ENCODE measurements around the gene SDF2. TPM values are rescaled to one million over a fixed set of nuclear protein-coding genes. Genes with fewer than 3 reads are reported as not detected.
A peak's percentile ranks its signal among the peaks of the same experiment; 100 is the strongest.

Gene SDF2, protein sequence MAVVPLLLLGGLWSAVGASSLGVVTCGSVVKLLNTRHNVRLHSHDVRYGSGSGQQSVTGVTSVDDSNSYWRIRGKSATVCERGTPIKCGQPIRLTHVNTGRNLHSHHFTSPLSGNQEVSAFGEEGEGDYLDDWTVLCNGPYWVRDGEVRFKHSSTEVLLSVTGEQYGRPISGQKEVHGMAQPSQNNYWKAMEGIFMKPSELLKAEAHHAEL
- total RNA-seq (10 to 100 TPM; 25.3 to 45.8 (median 43.9) TPM), total RNA-seq (24.6 to 44.6 (median 33.2) reads per million in 29 experiments)
- total RNA-seq (2013): 52.9 TPM

DNA sequence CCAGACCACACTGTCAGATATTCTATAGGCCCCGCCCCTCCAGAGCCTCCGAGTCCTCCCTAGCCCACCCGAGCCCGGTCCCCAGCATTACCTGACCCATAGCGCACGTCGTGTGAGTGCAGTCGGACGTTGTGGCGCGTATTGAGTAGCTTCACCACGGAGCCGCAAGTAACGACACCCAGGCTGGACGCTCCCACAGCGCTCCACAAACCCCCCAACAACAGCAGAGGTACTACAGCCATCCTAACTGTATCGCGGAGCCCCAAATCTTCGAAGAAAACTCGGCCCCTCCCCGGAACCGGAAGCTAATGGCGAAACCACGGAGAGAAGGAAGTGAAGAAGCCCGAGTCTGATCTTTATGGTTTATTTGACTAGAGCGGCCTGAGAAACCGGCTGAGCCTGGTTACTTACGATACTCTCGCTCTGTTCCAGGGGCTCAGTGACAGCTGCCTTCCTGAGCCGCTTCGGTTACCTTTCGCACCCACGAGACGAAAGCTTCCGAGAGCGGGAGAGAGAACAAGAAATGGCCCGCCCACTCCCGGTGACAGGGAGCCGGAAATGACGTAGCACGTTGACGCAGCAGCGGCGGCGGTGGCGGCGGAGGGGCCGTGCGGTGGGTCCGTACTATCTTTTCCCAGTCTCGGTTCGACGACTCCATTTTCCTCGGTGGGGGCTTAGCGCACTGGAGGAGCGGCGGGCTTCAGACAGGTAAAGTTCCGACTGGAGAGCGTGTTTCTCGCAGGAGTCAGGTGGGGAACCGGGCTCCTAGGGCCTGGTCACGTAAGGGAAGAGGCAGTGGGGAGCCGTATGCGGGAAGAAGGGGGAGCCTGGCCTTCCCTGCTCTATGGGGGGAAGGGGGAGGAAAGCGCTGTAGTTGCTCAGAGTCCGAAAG lies at the start of gene SDF2, which contains the start of gene SUPT6H:
Gene SDF2, minus strand, starts transcription at position 272 of the 892 bp plus-strand sequence. Its CDS starts 30 bp downstream, at position 242.
Gene SUPT6H, plus strand, starts transcription at position 571 of the 892 bp plus-strand sequence. CDS start 11,197 bp downstream, outside the sequence.
- ChIA-PET POLR2A (interaction anchor here (0.6 to 1.8 kb wide), 15 partner anchors 9 to 1166 kb away, joined by 3 to 15 read pairs (median 4); partner anchors contain the start of genes BLTP2 (in 1 of the 2), IFT20 (in 1 of the 2), RPL23A (in 1 of the 2) and TNFAIP1 (in 1 of the 2)), CTCF (interaction anchor here (0.5 to 3.7 kb wide), 14 partner anchors 9 to 768 kb away, joined by 3 to 63 read pairs (median 3); partner anchors contain the start of genes BLTP2 (in 1 of the 2), PHF12 (in 1 of the 2) and RPL23A (in 1 of the 2))
- ATAC-seq (replicated peaks in 1 of 4) (peak; percentile 88 to 89 (median 88)), DNase-seq (peak; percentile 88 to 98 (median 94))
- 0% methylated on average over 55 of the region's 66 CpGs for WGBS (ENCODE audit: insufficient coverage)
- H3K9me3 Mint-ChIP-seq: no peaks in the 10 kb centered on the region
- no peaks in the 10 kb centered on the region for H3K27me3 Mint-ChIP-seq
- H3K4me3 Mint-ChIP-seq: peak within 1 kb of the TSS; percentile 93 to 100 (median 98)
- Histone ChIP-seq H3K4me3 (ENCODE audit: control insufficient read depth in 1 of 2, extremely low read depth in 1 of 2, low read length in 1 of 2) (peak within 1 kb of the TSS; percentile 80 to 88), H3K9me3 (no peaks in the 10 kb centered on the region), H3K27me3 (replicated peaks in 1 of 2; ENCODE audit: control insufficient read depth in 2 of 2, extremely low read depth in 1 of 2, insufficient read depth in 2 of 2, low read length in 1 of 2) (no peaks in the 10 kb centered on the region), H3K36me3 (ENCODE audit: control insufficient read depth in 2 of 2, extremely low read depth in 1 of 2, insufficient read depth in 1 of 2, low read length in 1 of 2) (peaks cover 3 to 20% of the 10 kb centered on the region in 2 donors), H3K27ac (ENCODE audit: low read length) (peak within 1 kb of the TSS; percentile 95), H3K4me1 (ENCODE audit: control insufficient read depth in 1 of 2, extremely low read depth in 1 of 2, insufficient read depth in 2 of 2, low read length in 2 of 2) (peaks cover 30 to 43% of the 10 kb centered on the region in 2 experiments)
- peaks cover 21% of the 10 kb centered on the region for H3K36me3 Mint-ChIP-seq
- peaks cover 62 to 67% (median 63%) of the 10 kb centered on the region in 3 donors for H3K4me1 Mint-ChIP-seq
- peak within 1 kb of the TSS; percentile 100 for H3K27ac Mint-ChIP-seq

DNA sequence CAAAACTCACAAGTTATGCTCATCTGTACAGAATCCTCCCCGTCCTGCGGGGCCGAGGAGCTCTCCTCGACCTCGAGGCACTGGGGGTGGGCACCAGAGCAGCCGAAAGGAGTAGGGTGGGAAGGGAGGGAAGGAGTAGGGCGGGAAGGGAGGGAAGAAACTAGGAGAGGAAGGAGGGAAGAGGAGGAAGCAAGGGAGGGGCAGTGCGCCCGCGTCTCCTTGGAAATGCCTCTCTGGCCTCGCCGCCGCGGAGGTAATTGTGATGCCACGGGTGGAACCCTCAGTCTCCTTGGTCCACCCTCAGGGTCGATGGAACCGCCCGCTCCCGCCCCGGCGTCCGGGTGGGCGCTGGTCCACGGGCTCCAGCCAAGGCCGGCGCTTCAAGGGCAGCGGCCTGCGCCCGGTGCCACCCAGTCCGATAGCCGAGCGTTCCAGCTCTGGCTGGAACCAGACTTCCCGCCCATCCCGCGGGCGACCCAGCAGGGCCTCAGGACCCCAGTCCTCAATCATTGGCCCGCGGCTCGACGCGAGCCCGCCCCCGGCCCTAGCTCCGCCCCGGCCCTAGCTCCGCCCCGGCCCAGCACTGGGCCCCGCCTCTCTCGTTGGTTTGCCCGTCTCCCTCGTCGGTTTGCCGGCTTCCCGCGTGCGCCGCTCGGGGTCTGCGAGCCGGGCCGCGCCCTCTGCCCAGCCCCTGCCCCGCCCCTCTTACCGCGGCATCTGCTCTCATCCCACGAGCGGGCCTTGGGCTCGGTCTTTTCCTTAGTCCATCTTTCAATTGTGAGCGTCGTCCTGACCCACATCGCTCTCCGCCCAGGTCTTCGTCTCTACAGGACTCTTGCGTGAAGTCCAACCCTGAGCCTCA lies 49.4 kb upstream of the SDF2 start:
- POLR2A ChIA-PET: interaction anchor here (0.6 to 2.5 kb wide), 15 partner anchors 9 to 176 kb away, joined by 3 to 26 read pairs (median 5); partner anchors contain the start of genes RPL23A (in 2 of the 2), BLTP2 (in 1 of the 2) and NEK8 (in 1 of the 2)
- Mint-ChIP-seq H3K27me3 (peaks cover 6 to 13% of the 10 kb centered on the region in 2 donors), H3K9me3 (no peaks in the 10 kb centered on the region), H3K36me3 (no peaks in the 10 kb centered on the region), H3K4me1 (peaks cover 9 to 19% (median 15%) of the 10 kb centered on the region in 3 donors), H3K27ac (peak overlapping the region; percentile 91), H3K4me3 (peak overlapping the region; percentile 82 to 92 (median 84))
- ATAC-seq (replicated peaks in 1 of 4): peak; percentile 91 to 93 (median 92)
- peak overlapping the region; percentile 76 for H3K27ac ChIP-seq (ENCODE audit: low read length)
- CTCF ChIA-PET: interaction anchor here (0.5 to 1.8 kb wide), 13 partner anchors 9 to 906 kb away, joined by 3 to 13 read pairs (median 5); partner anchors contain the start of genes PIGS (in 1 of the 2), RPL23A (in 1 of the 2), SDF2 (in 1 of the 2) and SUPT6H (in 1 of the 2)
- peaks cover 0 to 3% of the 10 kb centered on the region in 2 donors for H3K36me3 ChIP-seq (ENCODE audit: control insufficient read depth in 2 of 2, extremely low read depth in 1 of 2, insufficient read depth in 1 of 2, low read length in 1 of 2)
- peak; percentile 68 to 89 (median 82) for DNase-seq
- 1% methylated on average over 64 of the region's 74 CpGs for WGBS (ENCODE audit: insufficient coverage)
- peaks cover 0 to 19% of the 10 kb centered on the region in 2 experiments for H3K27me3 ChIP-seq (replicated peaks in 1 of 2; ENCODE audit: control insufficient read depth in 2 of 2, extremely low read depth in 1 of 2, insufficient read depth in 2 of 2, low read length in 1 of 2)
- H3K4me1 ChIP-seq (ENCODE audit: control insufficient read depth in 1 of 2, extremely low read depth in 1 of 2, insufficient read depth in 2 of 2, low read length in 2 of 2): peaks cover 0 to 26% of the 10 kb centered on the region in 2 experiments
- H3K4me3 ChIP-seq (ENCODE audit: control insufficient read depth in 1 of 2, extremely low read depth in 1 of 2, low read length in 1 of 2): peak overlapping the region; percentile 64 to 69
- H3K9me3 ChIP-seq: no peaks in the 10 kb centered on the region

DNA sequence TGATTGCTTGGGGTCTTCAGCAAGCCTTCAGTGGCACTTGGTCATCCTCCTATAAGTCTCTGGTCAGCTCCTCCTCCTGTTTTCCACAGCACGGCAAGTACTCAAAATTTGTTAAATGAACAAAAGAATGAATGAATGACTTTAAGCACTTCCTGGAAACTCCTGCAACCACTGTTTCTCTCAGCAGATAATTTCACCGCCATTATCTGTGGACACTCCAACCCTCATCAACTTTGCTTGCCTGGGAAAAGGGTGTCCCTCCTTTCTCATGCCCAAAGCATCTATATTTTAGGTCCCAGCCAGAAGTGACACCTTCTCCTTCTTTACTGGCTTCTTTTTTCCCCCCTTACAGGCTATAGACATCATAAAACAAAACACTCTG lies 45.6 kb upstream of the SDF2 start:
- H3K4me3 Mint-ChIP-seq: no peak overlapping the region
- H3K9me3 ChIP-seq: no peaks in the 10 kb centered on the region
- H3K4me1 Mint-ChIP-seq: peaks cover 6 to 19% (median 7%) of the 10 kb centered on the region in 3 donors
- CTCF ChIA-PET: no interaction called here
- no peaks in the 10 kb centered on the region for H3K27me3 ChIP-seq (replicated peaks in 1 of 2; ENCODE audit: control insufficient read depth in 2 of 2, extremely low read depth in 1 of 2, insufficient read depth in 2 of 2, low read length in 1 of 2)
- H3K9me3 Mint-ChIP-seq: no peaks in the 10 kb centered on the region
- H3K4me3 ChIP-seq (ENCODE audit: control insufficient read depth in 1 of 2, extremely low read depth in 1 of 2, low read length in 1 of 2): no peak overlapping the region
- H3K27me3 Mint-ChIP-seq: no peaks in the 10 kb centered on the region
- H3K27ac Mint-ChIP-seq: peak overlapping the region in 1 of 2 donors; percentile 18
- DNase-seq: no peak
- POLR2A ChIA-PET: no interaction called here
- H3K36me3 ChIP-seq (ENCODE audit: control insufficient read depth in 2 of 2, extremely low read depth in 1 of 2, insufficient read depth in 1 of 2, low read length in 1 of 2): peaks cover 20 to 21% of the 10 kb centered on the region in 2 donors
- H3K27ac ChIP-seq (ENCODE audit: low read length): no peak overlapping the region
- H3K4me1 ChIP-seq (ENCODE audit: control insufficient read depth in 1 of 2, extremely low read depth in 1 of 2, insufficient read depth in 2 of 2, low read length in 2 of 2): peaks cover 0 to 19% of the 10 kb centered on the region in 2 experiments
- peaks cover 10% of the 10 kb centered on the region for H3K36me3 Mint-ChIP-seq
- 88% methylated on average over 1 of the region's 2 CpGs for WGBS (ENCODE audit: insufficient coverage)
- no peak for ATAC-seq (replicated peaks in 1 of 4)

DNA sequence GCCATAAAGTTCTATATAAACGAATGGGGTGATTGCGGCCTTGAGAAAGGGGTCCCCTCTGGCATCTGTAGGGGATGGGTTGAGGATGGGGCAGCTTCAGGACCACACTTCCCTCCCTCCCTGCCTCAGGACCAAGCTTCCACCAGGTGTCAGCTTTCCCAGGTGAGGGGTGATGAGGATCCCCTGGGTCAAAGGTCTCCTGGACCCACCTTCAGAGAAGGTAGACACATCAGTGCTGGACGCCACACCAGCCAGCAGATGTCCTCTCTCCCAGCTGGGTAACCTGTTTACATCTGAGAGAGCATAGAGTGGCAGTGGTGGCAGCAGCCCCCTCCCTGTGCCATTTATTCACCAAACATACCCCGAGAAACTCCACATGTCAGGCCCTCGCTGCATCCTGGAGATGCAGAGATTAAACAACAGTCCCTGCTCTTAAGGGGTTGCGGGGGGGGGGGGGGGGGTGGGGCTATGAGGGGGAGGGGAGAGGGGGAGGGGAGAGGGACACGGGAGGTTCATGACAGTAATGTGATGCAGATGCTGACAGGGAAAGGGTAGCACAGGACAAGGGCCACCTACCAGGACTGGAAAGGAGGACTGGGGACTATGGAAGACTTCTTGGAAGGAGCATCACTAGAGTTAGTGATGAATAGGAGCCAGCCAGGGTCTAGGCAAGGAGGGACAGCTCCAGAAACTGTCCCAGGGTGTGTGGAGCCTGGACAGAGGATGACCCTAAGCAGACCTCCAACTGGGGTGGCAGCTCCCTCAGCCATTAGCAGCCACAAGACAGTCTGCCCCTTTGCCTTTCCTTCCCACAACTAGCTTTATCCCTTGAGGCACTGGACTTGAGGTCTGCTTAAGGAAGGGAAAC lies 45.0 kb upstream of the SDF2 start:
- Mint-ChIP-seq H3K9me3 (no peaks in the 10 kb centered on the region), H3K36me3 (peaks cover 17% of the 10 kb centered on the region), H3K4me1 (peaks cover 3 to 13% (median 4%) of the 10 kb centered on the region in 3 donors), H3K4me3 (no peak overlapping the region), H3K27me3 (no peaks in the 10 kb centered on the region), H3K27ac (peak overlapping the region in 1 of 2 donors; percentile 18)
- DNase-seq (no peak), ATAC-seq (replicated peaks in 1 of 4) (no peak)
- no peaks in the 10 kb centered on the region for H3K27me3 ChIP-seq (replicated peaks in 1 of 2; ENCODE audit: control insufficient read depth in 2 of 2, extremely low read depth in 1 of 2, insufficient read depth in 2 of 2, low read length in 1 of 2)
- no CpG with 5 or more reads among the region's 7 CpGs for WGBS (ENCODE audit: insufficient coverage)
- H3K9me3 ChIP-seq: no peaks in the 10 kb centered on the region
- no peak overlapping the region for H3K27ac ChIP-seq (ENCODE audit: low read length)
- CTCF ChIA-PET: no interaction called here
- no peak overlapping the region for H3K4me3 ChIP-seq (ENCODE audit: control insufficient read depth in 1 of 2, extremely low read depth in 1 of 2, low read length in 1 of 2)
- peaks cover 0 to 13% of the 10 kb centered on the region in 2 experiments for H3K4me1 ChIP-seq (ENCODE audit: control insufficient read depth in 1 of 2, extremely low read depth in 1 of 2, insufficient read depth in 2 of 2, low read length in 2 of 2)
- POLR2A ChIA-PET: no interaction called here
- peaks cover 26 to 27% of the 10 kb centered on the region in 2 donors for H3K36me3 ChIP-seq (ENCODE audit: control insufficient read depth in 2 of 2, extremely low read depth in 1 of 2, insufficient read depth in 1 of 2, low read length in 1 of 2)

DNA sequence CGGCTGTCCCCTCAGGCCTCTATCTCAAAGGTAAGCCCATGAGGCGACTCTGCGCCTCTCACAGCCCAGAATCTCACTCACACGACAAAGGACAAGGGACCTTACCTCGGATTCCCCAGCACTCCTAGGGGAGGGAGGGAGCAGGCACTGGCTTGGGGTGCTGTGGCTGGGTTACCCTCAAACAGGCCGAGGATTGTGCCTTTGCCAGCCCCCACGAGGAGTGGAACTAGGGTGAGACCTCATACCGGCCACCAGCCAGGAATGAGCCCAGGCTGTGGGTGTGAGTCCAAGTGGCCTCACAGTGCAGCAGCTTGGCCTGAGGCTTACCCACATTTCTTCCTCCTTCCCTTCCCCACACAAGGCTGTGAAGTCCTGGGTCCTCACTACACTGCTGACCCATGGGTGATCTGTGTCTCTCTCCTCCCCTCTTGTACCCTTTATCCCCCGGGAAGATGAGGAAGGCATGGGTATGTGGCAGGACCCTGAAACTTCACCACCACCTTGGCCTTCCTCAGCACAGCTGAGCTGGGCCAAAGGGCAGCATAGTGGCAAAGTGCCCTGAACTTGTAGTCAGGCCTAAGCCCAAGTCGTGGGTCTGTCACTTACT lies 44.1 kb upstream of the SDF2 start:
- CTCF ChIA-PET: interaction anchor here in 1 of 2 donors (1.0 kb wide), 1 partner anchor 59 kb away, joined by 3 read pairs; no protein-coding TSS in a partner anchor

More for the DNA sequence above, 44.1 kb upstream of the SDF2 start:
- no peaks in the 10 kb centered on the region for H3K9me3 ChIP-seq
- H3K27ac ChIP-seq (ENCODE audit: low read length): no peak overlapping the region
- no peak overlapping the region for H3K4me3 ChIP-seq (ENCODE audit: control insufficient read depth in 1 of 2, extremely low read depth in 1 of 2, low read length in 1 of 2)
- H3K4me1 Mint-ChIP-seq: peaks cover 3 to 10% (median 3%) of the 10 kb centered on the region in 3 donors
- H3K36me3 ChIP-seq (ENCODE audit: control insufficient read depth in 2 of 2, extremely low read depth in 1 of 2, insufficient read depth in 1 of 2, low read length in 1 of 2): peaks cover 31 to 35% of the 10 kb centered on the region in 2 donors
- H3K27me3 ChIP-seq (replicated peaks in 1 of 2; ENCODE audit: control insufficient read depth in 2 of 2, extremely low read depth in 1 of 2, insufficient read depth in 2 of 2, low read length in 1 of 2): no peaks in the 10 kb centered on the region
- H3K9me3 Mint-ChIP-seq: no peaks in the 10 kb centered on the region
- no peak overlapping the region for H3K4me3 Mint-ChIP-seq
- ATAC-seq (replicated peaks in 1 of 4) (no peak), DNase-seq (no peak)
- H3K4me1 ChIP-seq (ENCODE audit: control insufficient read depth in 1 of 2, extremely low read depth in 1 of 2, insufficient read depth in 2 of 2, low read length in 2 of 2): peaks cover 0 to 8% of the 10 kb centered on the region in 2 experiments
- peaks cover 25% of the 10 kb centered on the region for H3K36me3 Mint-ChIP-seq
- no peaks in the 10 kb centered on the region for H3K27me3 Mint-ChIP-seq
- peak overlapping the region; percentile 69 to 73 for H3K27ac Mint-ChIP-seq
- POLR2A ChIA-PET: no interaction called here
- 89% methylated on average over 3 of the region's 10 CpGs for WGBS (ENCODE audit: insufficient coverage)

Data from T-cell (primary cell).